GM18508 (cell line): ENCODE results near the gene LUC7L2.
"Not testable (repeated sequence)": the region's sequence is repeated elsewhere in the genome, so short reads cannot be mapped to it uniquely, and the experiment has no call there.

ENCODE experiments used
- ATAC-seq: cut with Tn5 transposase; IDR thresholded peaks from one replicate; pipeline ENCODE4 v1.9.1; 2021; ENCODE audit warnings: moderate number of reproducible peaks; ENCODE audit not compliant: insufficient read depth, unreplicated experiment

Gene LUC7L2

GRCh38 chr7:139359366-139360209 lies at the start of gene LUC7L2:
TSS of gene LUC7L2 (plus strand) at chr7:139359894. CDS start at chr7:139360262, 368 bp downstream.
- peak; percentile 57 for ATAC-seq

GRCh38 chr7:139317939-139318505 lies 41.7 kb upstream of the LUC7L2 start:
- no peak for ATAC-seq

GRCh38 chr7:139321071-139321745 lies 38.5 kb upstream of the LUC7L2 start:
- ATAC-seq, result no peak

GRCh38 chr7:139324709-139325108 lies 35.0 kb upstream of the LUC7L2 start:
- ATAC-seq, result not testable (repeated sequence)

- ATAC-seq, result no peak
These were observed 31.3 kb upstream of the LUC7L2 start for GRCh38 chr7:139328375-139328774.

GRCh38 chr7:139329119-139329518 lies 30.6 kb upstream of the LUC7L2 start:
- ATAC-seq, result no peak

GRCh38 chr7:139330333-139331030 lies 29.2 kb upstream of the LUC7L2 start:
- ATAC-seq, result no peak

GRCh38 chr7:139332697-139333359 lies 26.9 kb upstream of the LUC7L2 start:
- no peak for ATAC-seq

GRCh38 chr7:139333443-139333842 lies 26.3 kb upstream of the LUC7L2 start:
- not testable (repeated sequence) for ATAC-seq

GRCh38 chr7:139334399-139335150 lies 25.1 kb upstream of the LUC7L2 start:
- ATAC-seq, result no peak

GRCh38 chr7:139339025-139339424 lies 20.7 kb upstream of the LUC7L2 start:
- ATAC-seq, result no peak

GRCh38 chr7:139339698-139340036 lies 20.0 kb upstream of the LUC7L2 start:
- ATAC-seq, result no peak

GRCh38 chr7:139340037-139340807 lies 19.5 kb upstream of the LUC7L2 start:
- ATAC-seq, result peak; percentile 79

GRCh38 chr7:139340808-139341057 lies 19.0 kb upstream of the LUC7L2 start:
- ATAC-seq, result no peak

- ATAC-seq, result peak; percentile 35
These were observed 18.5 kb upstream of the LUC7L2 start, which contains the start of gene FMC1 for GRCh38 chr7:139341058-139341775. TSS of gene FMC1 (plus strand) at chr7:139341337. CDS start at chr7:139341385, 48 bp downstream.

- peak; percentile 24 for ATAC-seq
These were observed 17.9 kb upstream of the LUC7L2 start for GRCh38 chr7:139341776-139342226.

GRCh38 chr7:139345042-139345441 lies 14.7 kb upstream of the LUC7L2 start:
- ATAC-seq, result no peak

GRCh38 chr7:139351027-139351426 lies 8.7 kb upstream of the LUC7L2 start:
- ATAC-seq, result no peak
